ENCODE results near the gene CBLL2.

DNA sequence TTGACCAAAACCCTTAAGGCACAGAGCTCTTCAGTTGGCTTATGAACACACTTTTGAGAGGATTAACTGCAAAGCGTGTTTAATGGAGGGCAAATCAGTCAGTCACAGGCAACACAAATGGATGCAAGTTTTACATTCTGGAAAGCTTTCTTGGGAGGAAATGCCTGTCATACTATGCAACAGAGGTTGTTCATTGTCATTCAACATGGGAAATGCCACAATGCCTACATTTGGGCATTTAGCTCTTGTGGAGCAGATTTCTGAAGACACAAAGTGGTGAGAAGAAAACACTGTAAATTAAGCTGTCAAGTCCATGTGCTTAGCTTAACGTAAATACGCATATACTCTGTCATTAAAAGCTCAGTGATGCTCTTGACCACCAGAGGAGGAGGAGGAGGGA, 41.1 kb downstream of the CBLL2 start:
- TF ChIP-seq POLR2AphosphoS5 (IDR thresholded peaks at IDR 0.05): no peak
- TF ChIP-seq, protein P1, sequence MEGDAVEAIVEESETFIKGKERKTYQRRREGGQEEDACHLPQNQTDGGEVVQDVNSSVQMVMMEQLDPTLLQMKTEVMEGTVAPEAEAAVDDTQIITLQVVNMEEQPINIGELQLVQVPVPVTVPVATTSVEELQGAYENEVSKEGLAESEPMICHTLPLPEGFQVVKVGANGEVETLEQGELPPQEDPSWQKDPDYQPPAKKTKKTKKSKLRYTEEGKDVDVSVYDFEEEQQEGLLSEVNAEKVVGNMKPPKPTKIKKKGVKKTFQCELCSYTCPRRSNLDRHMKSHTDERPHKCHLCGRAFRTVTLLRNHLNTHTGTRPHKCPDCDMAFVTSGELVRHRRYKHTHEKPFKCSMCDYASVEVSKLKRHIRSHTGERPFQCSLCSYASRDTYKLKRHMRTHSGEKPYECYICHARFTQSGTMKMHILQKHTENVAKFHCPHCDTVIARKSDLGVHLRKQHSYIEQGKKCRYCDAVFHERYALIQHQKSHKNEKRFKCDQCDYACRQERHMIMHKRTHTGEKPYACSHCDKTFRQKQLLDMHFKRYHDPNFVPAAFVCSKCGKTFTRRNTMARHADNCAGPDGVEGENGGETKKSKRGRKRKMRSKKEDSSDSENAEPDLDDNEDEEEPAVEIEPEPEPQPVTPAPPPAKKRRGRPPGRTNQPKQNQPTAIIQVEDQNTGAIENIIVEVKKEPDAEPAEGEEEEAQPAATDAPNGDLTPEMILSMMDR (IDR thresholded peaks at IDR 0.05): no peak
- TF ChIP-seq POLR2A (IDR thresholded peaks at IDR 0.05): no peak
- no peak for TF ChIP-seq EP300 (IDR thresholded peaks at IDR 0.05)
